Osteoblast (primary cell): ENCODE data around the gene PIP5K1C. TPM values are rescaled to one million over a fixed set of nuclear protein-coding genes. Genes with fewer than 3 reads are reported as not detected.
A peak's percentile ranks its signal among the peaks of the same experiment; 100 is the strongest.

Experiments
- DNase-seq: peaks from one replicate; pipeline ENCODE4 v3.0.0; 2011; ENCODE audit warnings: low spot score, mixed read lengths; ENCODE audit not compliant: insufficient read length; ENCODE audit errors: missing footprints
- H2AFZ ChIP-seq: 2 replicates; pipeline ENCODE4 v1.6.0; 2011; ENCODE audit warnings: mild to moderate bottlenecking, low read length
- H3K27ac ChIP-seq: 2 replicates; pipeline ENCODE4 v1.5.1; 2011; ENCODE audit warnings: mild to moderate bottlenecking, low read depth, low read length, moderate library complexity
- H3K27me3 ChIP-seq: 2 replicates; pipeline ENCODE4 v1.6.0; 2012; ENCODE audit warnings: mild to moderate bottlenecking, control low read depth, inconsistent platforms, low read length, moderate library complexity; ENCODE audit not compliant: insufficient read depth
- H3K36me3 ChIP-seq: 2 replicates; pipeline ENCODE4 v1.5.1; 2011; ENCODE audit warnings: mild to moderate bottlenecking, low read length, control low read depth, moderate library complexity; ENCODE audit not compliant: insufficient read depth
- H3K4me1 ChIP-seq: 2 replicates; pipeline ENCODE4 v1.5.1; 2011; ENCODE audit warnings: mild to moderate bottlenecking, low read length, control low read depth, moderate library complexity; ENCODE audit not compliant: insufficient read depth
- H3K4me2 ChIP-seq: 2 replicates; pipeline ENCODE4 v1.6.0; 2011; ENCODE audit warnings: mild to moderate bottlenecking, low read length; ENCODE audit not compliant: insufficient read depth
- H3K4me3 ChIP-seq: fragments of 200-600 bp; sonication (generic); 3 replicates; pipeline ENCODE4 v1.5.1; 2012; ENCODE audit warnings: mild to moderate bottlenecking, low read length, inconsistent platforms; ENCODE audit not compliant: insufficient read depth
- H3K79me2 ChIP-seq: 2 replicates; pipeline ENCODE4 v1.6.0; 2012; ENCODE audit warnings: mild to moderate bottlenecking, low read length, control low read depth, inconsistent platforms; ENCODE audit not compliant: insufficient read depth
- H3K9me3 ChIP-seq: 2 replicates; pipeline ENCODE4 v1.5.1; 2011; ENCODE audit warnings: low read depth, low read length, control low read depth
- H4K20me1 ChIP-seq: 2 replicates; pipeline ENCODE4 v1.6.0; 2012; ENCODE audit warnings: mild to moderate bottlenecking, low read length, control low read depth; ENCODE audit not compliant: insufficient read depth
- CTCF ChIP-seq: IDR thresholded peaks from 2 replicates; pipeline ENCODE4 v1.5.1; 2011; ENCODE audit warnings: mild to moderate bottlenecking, low read depth, low read length, moderate library complexity; ENCODE audit errors: extremely low read depth
- total RNA-seq: library from RNA; depleted of rRNA; stranded (reverse); fragments of >200 nt; gene quantifications from 2 replicates; pipeline ENCODE4 v1.2.3, GENCODE V29; 2012

The PIP5K1C gene
- total RNA-seq, 1 donor, result 30.4 TPM

GRCh38 chr19:3589949-3590348, 110.3 kb downstream of the PIP5K1C start:
- Histone ChIP-seq H3K4me1 (no peaks in the 10 kb centered on the region), H3K4me3 (no peak overlapping the region), H4K20me1 (no peaks in the 10 kb centered on the region), H3K4me2 (no peak overlapping the region), H3K36me3 (no peaks in the 10 kb centered on the region), H3K27me3 (peaks cover 24% of the 10 kb centered on the region), H2AFZ (no peak overlapping the region), H3K9me3 (no peaks in the 10 kb centered on the region), H3K79me2 (no peaks in the 10 kb centered on the region), H3K27ac (no peak overlapping the region)
- TF ChIP-seq CTCF, result no peak
- DNase-seq, result peak; percentile 65

GRCh38 chr19:3589439-3589838, 110.8 kb downstream of the PIP5K1C start:
- Histone ChIP-seq H3K36me3 (no peaks in the 10 kb centered on the region), H3K79me2 (no peaks in the 10 kb centered on the region), H4K20me1 (no peaks in the 10 kb centered on the region), H3K9me3 (no peaks in the 10 kb centered on the region), H3K4me3 (no peak overlapping the region), H3K27ac (no peak overlapping the region), H3K4me2 (no peak overlapping the region), H3K27me3 (peaks cover 25% of the 10 kb centered on the region), H3K4me1 (no peaks in the 10 kb centered on the region), H2AFZ (no peak overlapping the region)
- TF ChIP-seq CTCF, result no peak
- DNase-seq, result no peak

GRCh38 chr19:3586707-3587346, 113.4 kb downstream of the PIP5K1C start:
- H3K4me1 ChIP-seq, result no peaks in the 10 kb centered on the region
- DNase-seq, result peak; percentile 61
- no peak overlapping the region for H3K4me2 ChIP-seq
- peaks cover 22% of the 10 kb centered on the region for H3K27me3 ChIP-seq
- no peaks in the 10 kb centered on the region for H3K36me3 ChIP-seq
- TF ChIP-seq CTCF, result no peak
- no peaks in the 10 kb centered on the region for H3K9me3 ChIP-seq
- H3K79me2 ChIP-seq, result no peaks in the 10 kb centered on the region
- no peak overlapping the region for H2AFZ ChIP-seq
- H3K4me3 ChIP-seq, result no peak overlapping the region
- no peak overlapping the region for H3K27ac ChIP-seq
- H4K20me1 ChIP-seq, result no peaks in the 10 kb centered on the region

- no peaks in the 10 kb centered on the region for H3K36me3 ChIP-seq
- H3K9me3 ChIP-seq, result no peaks in the 10 kb centered on the region
- H4K20me1 ChIP-seq, result no peaks in the 10 kb centered on the region
- no peak overlapping the region for H2AFZ ChIP-seq
- DNase-seq, result peak; percentile 76
- peak; percentile 43 for TF ChIP-seq CTCF
- H3K79me2 ChIP-seq, result no peaks in the 10 kb centered on the region
- H3K4me1 ChIP-seq, result no peaks in the 10 kb centered on the region
- peaks cover 22% of the 10 kb centered on the region for H3K27me3 ChIP-seq
- H3K27ac ChIP-seq, result no peak overlapping the region
- no peak overlapping the region for H3K4me3 ChIP-seq
- H3K4me2 ChIP-seq, result no peak overlapping the region
Observed at GRCh38 chr19:3586127-3586626, 114.1 kb downstream of the PIP5K1C start.
